Gastroesophageal sphincter (tissue), 4 donors: ENCODE measurements around the gene RBFOX2. TPM values are rescaled to one million over a fixed set of nuclear protein-coding genes. Genes with fewer than 3 reads are reported as not detected.

Experiments used
- ATAC-seq: fragments of 150-250 bp; one replicate; pipeline ENCODE4 v1.9.1; 2016; ENCODE audit warnings: mild to moderate bottlenecking, moderate library complexity
- H3K27ac ChIP-seq, 4 donors: fragments of 200-600 bp; sonication (generic) in 3 of 4; 1 replicate in 3 of 4; 2 replicates in 1 of 4; pipeline ENCODE4 v1.5.1; 2016 to 2019
- H3K27me3 ChIP-seq: fragments of 200-600 bp; sonication (generic); one replicate; pipeline ENCODE4 v1.5.1; 2019
- H3K36me3 ChIP-seq, 2 donors: fragments of 200-600 bp; sonication (generic); one replicate each; pipeline ENCODE4 v1.5.1; 2019; ENCODE audit warnings: control low read depth in 1 of 2
- H3K4me1 ChIP-seq, 3 donors: fragments of 200-600 bp; sonication (generic); 1 replicate in 2 of 3; 2 replicates in 1 of 3; pipeline ENCODE4 v1.5.1; 2016 to 2019; ENCODE audit warnings: control low read depth in 2 of 3
- H3K4me3 ChIP-seq, 2 donors: fragments of 200-600 bp; sonication (generic); one replicate each; pipeline ENCODE4 v1.5.1; 2019; ENCODE audit warnings: mild to moderate bottlenecking in 1 of 2, moderate library complexity in 1 of 2
- H3K9me3 ChIP-seq, 3 donors: fragments of 200-600 bp; sonication (generic); one replicate each; pipeline ENCODE4 v1.5.1; 2017 to 2019; ENCODE audit warnings: control low read depth in 2 of 3
- CTCF ChIP-seq, 4 experiments: fragments of 200-600 bp in 2 of 4; fragments of 450-650 bp in 2 of 4; sonication (generic) in 1 of 4; IDR thresholded peaks; one replicate each; pipeline ENCODE4 v1.5.1; 2017 to 2019; ENCODE audit warnings: antibody characterized with exemption in 4 of 4, mild to moderate bottlenecking in 2 of 4, moderate library complexity in 2 of 4
- EP300 ChIP-seq: sonication (generic); formaldehyde crosslinking; IDR thresholded peaks from one replicate; pipeline ENCODE4 v1.6.1; 2017; ENCODE audit warnings: antibody characterized with exemption, mild to moderate bottlenecking
- POLR2A ChIP-seq, 2 donors: fragments of 450-650 bp; IDR thresholded peaks; one replicate each; pipeline ENCODE4 v1.6.1; 2017; ENCODE audit warnings: antibody characterized with exemption in 2 of 2, mild to moderate bottlenecking in 2 of 2, moderate library complexity in 1 of 2
- POLR2AphosphoS5 ChIP-seq: sonication (generic); formaldehyde crosslinking; IDR thresholded peaks from one replicate; pipeline ENCODE4 v1.6.1; 2017; ENCODE audit warnings: antibody characterized with exemption
- WGBS, 2 donors: methylation state at CpG; one replicate each; pipeline ENCODE4 v1.1.5; 2018; ENCODE audit warnings: low coverage in 1 of 2; 5-methylcytosine and 5-hydroxymethylcytosine counted together
- total RNA-seq, 4 donors: library from RNA; depleted of rRNA; stranded (reverse); fragments of >200 nt; gene quantifications; one replicate each; pipeline ENCODE4 v1.1.0, GENCODE V29; 2016

The RBFOX2 gene
- total RNA-seq, 4 donors from 2014 or later = 120 to 197 (median 169) TPM

DNA sequence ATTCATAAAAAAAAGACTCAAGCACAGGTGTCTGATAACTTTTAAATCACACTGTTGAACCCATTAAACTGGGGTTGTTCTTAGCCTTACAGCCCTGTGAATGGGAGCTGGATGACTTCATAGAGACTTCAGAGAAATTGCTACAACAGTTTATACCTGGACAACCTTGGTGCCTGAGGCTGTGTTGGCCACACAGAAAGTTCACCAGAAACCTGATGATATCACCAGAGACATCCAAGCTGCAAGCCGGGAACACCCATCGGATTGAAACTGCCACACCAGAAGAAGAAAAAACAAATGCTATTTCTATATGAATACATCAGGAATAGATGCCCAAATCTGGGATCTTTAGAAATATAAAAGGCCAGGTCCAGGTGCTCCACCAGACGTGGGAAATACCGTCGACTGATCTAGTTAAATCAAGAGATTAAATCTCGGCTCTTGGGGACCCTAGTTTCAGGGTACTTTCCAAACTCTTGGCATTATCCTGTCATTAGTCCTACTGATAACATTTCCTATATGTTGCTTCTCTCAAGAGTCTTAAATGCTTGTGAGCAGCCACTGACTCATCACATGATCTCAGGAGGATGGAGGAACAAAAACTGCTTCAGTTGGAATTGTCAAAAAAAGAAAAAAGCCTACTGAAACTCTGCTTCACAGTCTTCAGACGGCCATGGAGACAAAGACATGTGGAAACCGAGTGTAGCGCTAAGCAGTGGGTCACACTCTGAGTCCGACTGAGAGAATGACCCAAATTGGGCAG is 339.5 kb downstream of the RBFOX2 start:
- H3K4me3 ChIP-seq = no peak overlapping the region
- no peaks in the 10 kb centered on the region for H3K4me1 ChIP-seq
- H3K27ac ChIP-seq = no peak overlapping the region
- TF ChIP-seq POLR2A (IDR thresholded peaks at IDR 0.05) (no peak), CTCF (IDR thresholded peaks at IDR 0.05) (no peak), POLR2AphosphoS5 (no peak), EP300 (no peak)
- H3K9me3 ChIP-seq = no peaks in the 10 kb centered on the region
- no peaks in the 10 kb centered on the region for H3K36me3 ChIP-seq
- WGBS, 2 donors = 80 to 89% methylated on average over 9 to 10 of the region's 10 CpGs
- H3K27me3 ChIP-seq = peaks cover 4% of the 10 kb centered on the region
- ATAC-seq = no peak

Other genes with a start within 250 kb of the RBFOX2 start
- gene APOL3, start 131.9 kb upstream of the RBFOX2 start, total RNA-seq = 10 to 100 TPM; 35.5 to 80.5 (median 41.6) TPM
- gene APOL4, start 173.0 kb upstream of the RBFOX2 start, total RNA-seq = 10 to 100 TPM in 1 of 4 donors, 1 to 10 TPM in 3; 1.1 to 18.8 (median 5.4) TPM
- gene APOL2, start 210.7 kb upstream of the RBFOX2 start, total RNA-seq = 10 to 100 TPM; 29.1 to 40.9 (median 35.0) TPM
- gene APOL1, start 224.3 kb upstream of the RBFOX2 start, total RNA-seq = 10 to 100 TPM in 3 of 4 donors, 1 to 10 TPM in 1; 10.0 to 53.7 (median 26.0) TPM